Stimulated activated CD8-positive, alpha-beta memory T cell treated with anti-CD3 and anti-CD28 coated beads, Interleukin-12 subunit alpha, Interleukin-12 subunit beta, amount 100 ng/mL, for 24 hours (primary cell): ENCODE results near the gene RIPK4.
"Not testable (repeated sequence)": the region's sequence is repeated elsewhere in the genome, so short reads cannot be mapped to it uniquely, and the experiment has no call there.

Experiments used
- DNase-seq: peaks from one replicate; pipeline ENCODE4 v3.0.0-alpha.2; 2020; ENCODE audit errors: extremely low read depth

The RIPK4 gene

DNA sequence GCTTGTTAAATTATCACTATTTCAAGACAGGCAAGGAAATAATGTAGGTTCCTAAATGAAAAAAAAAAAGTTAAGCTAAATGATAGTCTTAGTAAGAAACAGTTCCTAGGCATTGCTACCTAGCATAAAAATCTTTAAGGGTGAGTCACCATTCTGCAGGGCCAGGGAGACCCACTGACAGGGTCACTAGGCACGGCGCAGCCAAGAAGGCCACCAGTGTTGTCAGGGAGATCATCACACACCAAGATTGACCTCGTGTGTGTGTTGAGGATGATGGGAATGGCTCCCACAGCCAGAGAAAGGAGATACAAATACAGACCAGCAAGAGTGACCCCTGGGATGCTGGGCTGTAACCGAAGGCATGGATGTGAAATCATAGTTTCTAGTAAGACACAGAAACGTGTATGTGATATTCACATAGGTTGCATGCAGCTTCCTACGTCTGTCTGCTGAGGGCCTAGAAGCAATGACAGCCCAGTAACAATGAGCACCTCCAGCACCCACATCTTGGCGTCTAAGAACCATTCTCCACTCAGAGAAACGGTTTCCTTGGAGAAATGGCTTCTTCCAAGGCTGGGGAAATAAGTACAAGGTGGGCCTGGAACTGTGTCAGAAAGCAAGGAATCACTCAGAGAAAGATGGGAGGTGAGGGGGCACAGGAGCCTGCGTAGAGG, 29.1 kb downstream of the RIPK4 start:
- no peak for DNase-seq

DNA sequence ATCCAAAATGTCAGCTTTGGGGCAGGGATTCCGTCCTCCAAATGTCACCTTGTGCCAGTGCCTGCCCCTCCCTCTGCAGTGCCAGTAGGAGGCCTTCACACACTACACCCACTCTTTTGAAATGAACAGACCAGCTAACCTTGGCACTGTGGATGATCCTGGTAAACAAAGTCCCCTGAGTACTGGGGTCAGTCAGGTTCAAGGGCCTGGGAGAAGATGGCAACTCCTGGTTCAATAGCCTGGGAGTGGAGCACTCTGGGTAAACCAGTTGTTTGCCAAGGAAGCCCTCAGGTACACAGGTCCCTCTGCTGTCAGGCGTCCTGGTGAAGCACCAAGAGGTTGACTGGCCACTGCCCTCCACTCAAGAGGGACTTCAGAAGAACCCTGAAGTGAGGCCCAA, 30.4 kb downstream of the RIPK4 start:
- DNase-seq, result no peak

DNA sequence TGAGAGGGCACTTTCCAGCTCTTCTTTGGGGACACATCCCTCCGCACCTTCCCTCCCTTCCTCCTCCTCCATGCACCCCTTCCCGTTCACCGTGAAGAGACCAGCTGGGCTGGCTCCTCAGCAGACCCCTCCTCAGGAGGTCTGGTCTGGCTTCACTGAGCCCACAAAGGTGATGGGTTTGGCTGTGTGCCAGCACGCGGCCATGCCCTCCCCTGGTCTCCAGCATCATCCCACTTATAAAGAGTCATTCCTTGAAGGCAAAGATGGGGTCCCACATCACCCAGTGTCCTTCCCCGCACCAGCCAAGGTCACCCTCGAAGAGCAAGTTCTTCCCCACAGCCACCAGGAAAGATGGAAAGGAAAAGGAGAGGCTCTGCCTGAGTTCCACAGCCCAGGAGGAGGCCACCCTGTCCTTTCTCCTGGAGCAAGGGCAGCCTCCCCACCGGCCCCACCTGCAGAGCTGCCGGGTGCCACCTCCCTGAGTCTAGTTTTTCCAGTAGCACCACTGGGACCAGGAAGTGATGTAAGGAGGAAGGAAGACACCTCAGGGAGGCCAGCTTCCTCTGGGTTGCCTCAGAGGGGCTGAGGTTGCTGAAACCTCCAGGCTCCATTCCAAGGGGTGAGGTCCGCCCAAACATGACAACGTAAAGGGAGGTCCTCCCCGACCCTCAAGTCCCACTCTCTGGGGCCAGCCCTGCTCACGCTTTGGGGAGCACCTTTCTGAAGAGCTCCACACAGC, 32.7 kb downstream of the RIPK4 start:
- DNase-seq, result no peak

DNA sequence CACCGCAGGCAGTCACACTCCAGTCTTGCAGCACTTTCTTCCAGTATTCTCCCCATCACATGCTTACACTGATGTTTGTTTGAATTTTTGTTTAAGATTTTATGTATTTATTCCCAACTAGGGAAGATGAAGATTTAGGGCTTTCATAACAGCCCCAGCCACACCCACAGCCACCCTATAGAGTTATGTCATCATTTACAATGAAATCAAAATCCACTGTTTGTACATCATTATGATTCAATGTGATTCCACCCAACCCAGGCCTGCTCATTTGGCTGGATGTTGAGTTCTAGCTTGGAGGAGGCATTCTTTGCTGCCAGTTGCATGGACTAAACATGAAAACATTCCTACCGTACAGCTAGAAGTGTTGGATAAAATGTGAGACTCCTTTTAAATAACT, 35.8 kb downstream of the RIPK4 start:
- no peak for DNase-seq

DNA sequence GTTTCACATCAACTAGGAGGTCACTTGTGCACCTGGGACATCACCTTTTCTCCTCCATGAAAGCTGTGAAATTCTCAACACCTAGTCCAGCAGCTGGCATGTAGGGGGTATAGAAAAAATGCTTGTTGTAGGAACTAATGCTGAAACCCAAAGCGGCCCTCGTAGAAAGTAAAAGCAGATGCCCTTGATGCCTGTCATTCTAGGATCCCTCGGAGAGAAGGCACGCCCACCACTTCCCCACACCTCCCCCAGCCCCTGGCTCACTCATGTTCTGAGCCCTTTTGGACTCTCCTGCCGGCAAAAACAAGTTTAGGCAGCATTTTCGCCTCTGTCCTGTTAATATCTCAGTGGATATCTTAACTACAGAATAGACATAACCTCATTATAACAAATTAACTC, 36.5 kb downstream of the RIPK4 start:
- no peak for DNase-seq

DNA sequence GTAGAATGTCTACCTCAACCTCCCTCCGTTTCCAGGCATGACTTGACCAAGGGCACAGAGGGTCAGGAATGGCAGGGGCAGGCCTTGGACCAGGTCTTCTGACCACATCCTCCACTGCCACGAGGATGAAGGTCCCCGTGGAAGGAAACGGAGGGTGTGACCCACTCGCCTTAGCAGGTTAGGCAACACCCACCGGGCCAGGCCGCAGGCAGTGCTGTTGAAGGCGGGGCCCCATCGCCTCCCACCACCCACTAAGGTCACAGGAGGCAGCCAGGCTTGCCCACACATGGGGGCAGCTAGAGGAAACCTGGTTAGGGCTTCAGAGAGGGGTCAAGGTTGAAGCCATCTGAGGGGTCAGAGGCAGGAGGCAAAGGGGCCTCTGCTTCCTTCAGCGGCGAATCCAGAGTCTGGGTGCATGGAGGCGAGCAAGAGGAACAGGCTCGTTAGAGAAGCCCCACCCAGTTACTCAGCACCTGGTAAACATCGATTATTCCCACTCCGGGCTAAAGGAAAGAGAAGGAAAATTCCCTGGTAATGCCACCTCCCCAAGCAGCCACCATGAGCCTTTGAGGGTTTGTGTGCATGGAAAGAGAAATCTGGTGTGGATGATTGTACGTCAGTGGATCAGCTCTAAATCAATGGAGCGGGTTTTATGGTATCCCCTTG, 37.0 kb downstream of the RIPK4 start:
- no peak for DNase-seq

DNA sequence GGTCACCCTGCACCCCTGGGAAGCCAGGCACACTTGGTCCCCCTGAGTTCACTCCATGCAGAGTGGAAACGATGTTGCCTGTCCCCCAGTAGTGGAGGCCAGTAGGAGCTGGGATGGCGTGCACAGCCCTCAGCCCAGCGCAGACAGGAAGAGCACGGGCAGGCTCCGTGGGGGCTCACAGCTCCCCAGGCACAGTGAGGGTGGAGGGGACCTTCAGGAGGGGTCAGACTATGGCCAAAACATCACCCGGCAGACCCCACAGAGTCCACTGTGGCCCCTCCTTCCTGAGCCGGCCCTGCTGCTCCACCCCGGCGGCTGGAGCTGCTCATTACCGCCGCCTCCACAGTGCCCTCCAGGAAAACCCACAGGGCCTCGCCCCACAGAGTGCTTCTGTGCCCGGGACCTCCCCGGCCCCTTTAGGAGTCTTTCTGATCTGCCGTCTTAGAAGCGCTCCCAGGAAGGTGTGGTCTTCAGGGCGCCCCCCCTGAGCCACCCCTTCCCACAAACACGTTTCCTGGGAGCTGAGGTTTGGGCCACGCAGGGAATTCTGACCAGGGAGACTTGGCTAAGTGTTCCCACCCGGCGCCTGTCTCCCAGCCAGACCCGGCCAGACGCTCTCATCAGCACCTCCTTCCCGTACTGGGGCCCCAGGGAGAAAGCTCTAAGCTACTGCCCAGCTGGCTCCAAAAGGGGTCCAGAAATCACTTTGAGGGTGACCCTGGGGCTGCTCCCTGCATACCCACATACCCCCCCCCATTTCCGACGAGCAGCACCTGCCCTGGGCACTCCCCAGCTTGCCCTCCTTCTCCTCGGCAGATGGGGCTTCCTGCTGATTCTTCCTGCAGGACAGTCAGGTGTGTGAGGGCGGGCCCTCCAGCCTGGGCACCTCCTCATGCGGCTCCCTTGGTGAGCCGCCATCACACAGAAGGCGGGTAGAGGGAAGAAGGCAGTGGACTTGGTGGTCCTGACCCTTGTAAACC, 38.8 kb downstream of the RIPK4 start:
- DNase-seq, result no peak

DNA sequence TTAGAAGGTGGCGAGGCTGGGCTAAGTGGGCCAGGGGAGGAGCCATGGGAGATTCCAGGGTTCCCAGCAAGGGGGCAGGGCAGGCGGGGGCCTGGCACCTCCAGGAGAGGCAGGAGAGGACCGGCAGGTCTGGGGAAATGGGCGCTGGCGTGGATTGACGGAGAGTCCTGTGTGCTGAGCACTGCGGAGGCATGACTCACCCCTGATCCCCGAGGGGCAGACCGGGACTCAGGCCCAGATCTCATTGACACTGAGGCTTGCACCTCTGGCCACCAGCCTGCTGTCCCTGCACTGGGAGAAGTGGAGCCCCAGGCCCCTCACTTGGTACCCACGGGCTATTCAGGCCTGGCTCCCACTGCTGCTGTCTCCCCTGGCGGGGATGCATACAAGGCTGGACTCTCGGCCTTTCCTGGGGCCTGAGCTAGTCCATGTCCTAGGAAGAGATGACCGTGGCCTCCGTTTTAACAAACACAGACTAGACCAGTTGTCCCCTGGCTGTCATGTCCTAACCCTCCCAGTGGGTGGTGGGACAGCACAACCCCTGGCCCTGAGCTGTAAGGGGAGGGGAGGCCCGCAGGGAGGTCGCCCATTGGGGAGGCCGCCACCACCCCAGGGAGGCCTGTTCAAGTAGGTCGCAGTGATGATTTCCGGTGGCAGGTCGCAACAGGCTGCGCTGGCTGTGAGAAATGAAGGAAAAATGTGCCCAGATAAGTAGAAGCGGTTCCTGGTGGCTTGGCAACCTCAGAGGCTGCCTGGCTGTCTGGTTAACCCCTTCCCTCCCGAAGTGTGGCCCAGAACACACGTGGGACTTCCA, 39.7 kb downstream of the RIPK4 start:
- DNase-seq, result no peak

DNA sequence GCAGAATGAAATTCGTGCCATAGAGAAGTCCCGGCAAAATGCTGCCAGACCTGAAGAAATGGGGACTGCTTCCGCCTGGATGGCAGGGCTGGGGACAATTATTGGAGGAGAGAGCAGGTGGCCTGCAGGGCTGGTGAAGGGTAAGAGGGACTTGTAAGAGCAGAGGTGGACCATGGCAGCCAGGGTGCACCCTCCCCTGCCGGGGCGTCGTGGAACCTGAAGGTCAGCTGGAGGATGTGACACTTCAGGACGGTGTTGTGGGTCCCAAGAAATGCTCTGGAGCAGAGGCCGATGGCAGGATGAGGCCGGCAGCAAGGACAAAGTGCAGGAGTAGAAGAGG, 40.3 kb downstream of the RIPK4 start:
- DNase-seq, result no peak

DNA sequence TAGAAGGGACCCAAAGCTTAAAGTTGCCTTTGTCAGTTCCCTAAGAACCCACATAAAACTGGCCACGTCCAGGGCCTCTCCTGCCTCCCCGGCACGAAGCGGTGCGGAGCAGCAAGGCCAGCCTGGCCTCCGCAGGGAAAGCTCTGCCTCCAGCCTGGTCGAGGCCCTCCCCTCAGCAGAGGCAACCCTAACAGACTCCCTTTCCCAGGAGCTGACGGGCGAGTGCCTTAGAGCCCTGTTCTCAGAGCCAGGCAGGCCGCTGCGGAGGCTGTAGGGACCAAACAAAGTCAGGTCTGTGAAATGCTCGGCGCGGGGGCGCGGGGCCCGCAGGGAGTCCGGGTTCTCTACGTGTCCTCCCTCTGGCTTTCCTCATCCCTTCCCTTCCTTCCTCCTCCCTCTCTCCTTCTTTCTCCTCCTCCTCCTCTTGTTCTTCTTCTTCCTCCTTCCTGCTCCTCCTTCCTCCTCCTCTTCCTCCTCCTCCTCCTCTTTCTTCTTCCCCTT, 40.7 kb downstream of the RIPK4 start:
- DNase-seq, result no peak

DNA sequence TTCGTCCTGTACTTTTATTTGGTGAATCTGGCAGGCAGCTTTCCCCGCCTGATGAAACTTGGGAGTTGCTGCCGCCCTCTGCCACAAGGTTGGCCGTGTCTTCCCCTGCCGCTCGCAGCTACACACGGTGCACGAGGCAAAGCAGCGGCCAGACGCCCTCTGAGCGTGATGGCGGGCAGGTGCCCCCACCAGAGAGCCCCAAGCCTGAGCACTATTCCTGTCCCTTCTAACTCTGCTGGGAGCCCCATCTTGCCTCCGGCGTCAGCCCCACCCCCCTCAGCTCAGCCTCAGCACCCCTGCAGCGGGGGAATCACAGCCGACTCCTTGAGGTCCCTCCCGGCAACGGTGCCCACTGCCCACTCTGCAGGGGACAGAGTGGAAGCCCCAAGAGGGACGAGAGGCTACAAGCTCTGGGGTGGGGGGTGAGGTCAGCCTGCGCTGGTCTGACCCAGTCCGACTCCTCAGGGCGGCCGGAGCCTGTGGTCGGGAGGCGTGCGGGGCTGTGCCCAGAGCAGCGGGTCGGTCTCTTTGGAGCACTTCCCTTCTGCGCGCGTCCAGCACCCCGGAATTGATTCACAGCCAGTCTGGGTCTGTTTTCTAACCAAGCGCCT, 41.3 kb downstream of the RIPK4 start:
- no peak for DNase-seq

DNA sequence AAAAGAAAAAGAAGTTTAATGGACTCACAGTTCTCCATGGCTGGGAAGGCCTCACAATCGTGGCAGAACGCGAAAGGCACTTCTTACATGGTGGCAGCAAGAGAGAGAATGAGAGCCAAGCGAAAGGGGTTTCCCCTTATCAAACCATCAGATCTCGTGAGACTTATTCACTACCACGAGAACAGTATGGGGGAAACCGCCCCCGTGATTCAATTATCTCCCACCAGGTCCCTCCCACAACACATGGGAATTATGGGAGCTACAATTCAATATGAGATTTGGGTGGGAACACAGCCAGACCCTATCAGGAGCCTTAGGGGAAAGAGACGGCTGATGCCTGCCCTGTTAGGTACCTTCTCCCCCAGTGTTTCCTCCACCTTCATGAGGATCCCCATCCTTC, 43.0 kb downstream of the RIPK4 start:
- DNase-seq, result not testable (repeated sequence)

DNA sequence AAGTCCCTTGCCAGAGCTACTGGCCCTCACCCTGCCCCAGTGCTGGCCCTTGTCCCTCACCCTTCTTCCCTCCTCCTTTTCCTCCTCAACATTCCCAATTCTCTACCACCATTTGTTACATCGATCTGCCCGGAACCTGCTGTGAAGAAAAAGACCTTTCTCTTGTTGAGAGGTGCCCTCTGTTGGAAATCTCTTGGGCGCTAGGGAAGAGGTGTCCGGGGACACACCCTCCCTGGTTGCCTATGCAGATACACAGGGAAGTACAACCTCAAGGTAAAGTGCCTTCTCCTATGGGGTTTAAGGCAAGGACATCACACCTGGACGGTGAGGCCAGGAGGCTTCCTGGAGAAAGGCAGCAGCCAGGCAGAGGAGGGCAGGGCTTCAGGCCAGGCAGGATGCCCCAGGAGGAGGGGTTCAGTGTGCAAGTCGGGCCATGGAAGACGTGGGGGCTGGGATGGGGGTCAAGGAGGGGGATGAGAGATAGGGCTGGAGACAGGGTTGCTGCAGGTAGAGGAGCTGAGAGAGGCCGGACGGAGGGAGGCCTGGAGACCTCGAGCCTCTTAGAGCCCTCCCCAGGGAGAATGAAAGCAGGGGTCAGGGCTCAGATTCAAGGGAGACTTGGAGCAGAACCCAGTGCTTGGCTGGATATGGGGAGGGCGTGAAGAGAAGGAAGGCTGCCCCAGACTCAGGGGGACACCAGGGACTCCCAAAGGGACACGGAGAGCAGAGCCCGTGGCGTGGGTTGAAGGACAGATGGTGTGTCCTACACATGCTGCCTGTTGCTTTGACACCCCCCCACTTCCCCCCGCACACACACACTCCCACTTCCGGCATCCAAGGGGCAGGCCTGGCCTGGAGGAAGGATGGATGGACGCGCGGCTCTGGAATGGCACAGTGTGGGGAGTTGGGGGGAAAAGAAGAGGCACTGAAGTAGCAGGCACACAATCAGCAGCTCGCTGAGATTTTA, 44.5 kb downstream of the RIPK4 start:
- no peak for DNase-seq

DNA sequence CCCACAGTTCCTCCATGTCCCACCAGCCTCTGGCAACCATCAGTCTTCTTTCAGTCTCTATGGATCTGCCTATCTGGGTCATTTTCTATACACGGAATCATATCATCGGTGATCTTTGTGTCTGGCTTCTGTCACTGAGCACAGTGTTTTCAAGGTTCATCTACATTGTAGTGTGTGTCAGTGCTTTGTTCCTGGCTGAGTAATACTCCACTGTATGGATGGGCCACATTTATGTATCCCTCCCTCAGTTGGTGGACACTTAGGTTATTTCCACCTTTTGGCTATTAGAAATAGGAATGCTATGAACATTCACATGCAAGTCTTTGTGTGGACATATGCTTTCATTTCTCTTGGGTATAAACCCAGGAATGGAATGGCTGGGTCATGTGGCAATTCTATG, 46.6 kb downstream of the RIPK4 start:
- DNase-seq, result no peak

DNA sequence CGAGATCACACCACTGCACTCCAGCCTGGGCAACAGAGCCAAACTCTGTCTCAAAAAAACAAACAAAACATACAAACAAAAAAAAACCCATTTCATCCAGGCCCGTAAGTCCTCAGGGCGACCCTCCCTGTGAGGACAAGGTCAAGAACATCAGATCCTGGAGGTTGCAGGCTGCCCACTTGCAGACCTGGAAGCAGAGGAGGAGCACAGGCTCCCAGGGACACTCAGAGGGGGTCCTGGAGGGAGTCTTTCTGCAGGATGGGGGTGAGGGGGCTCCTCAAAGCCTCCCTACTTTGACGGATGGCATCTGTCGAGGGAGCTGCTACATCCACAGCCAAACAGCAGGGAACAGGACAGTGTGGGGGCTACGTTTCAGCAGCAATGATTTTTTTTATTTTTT, 47.2 kb downstream of the RIPK4 start:
- DNase-seq, result no peak

DNA sequence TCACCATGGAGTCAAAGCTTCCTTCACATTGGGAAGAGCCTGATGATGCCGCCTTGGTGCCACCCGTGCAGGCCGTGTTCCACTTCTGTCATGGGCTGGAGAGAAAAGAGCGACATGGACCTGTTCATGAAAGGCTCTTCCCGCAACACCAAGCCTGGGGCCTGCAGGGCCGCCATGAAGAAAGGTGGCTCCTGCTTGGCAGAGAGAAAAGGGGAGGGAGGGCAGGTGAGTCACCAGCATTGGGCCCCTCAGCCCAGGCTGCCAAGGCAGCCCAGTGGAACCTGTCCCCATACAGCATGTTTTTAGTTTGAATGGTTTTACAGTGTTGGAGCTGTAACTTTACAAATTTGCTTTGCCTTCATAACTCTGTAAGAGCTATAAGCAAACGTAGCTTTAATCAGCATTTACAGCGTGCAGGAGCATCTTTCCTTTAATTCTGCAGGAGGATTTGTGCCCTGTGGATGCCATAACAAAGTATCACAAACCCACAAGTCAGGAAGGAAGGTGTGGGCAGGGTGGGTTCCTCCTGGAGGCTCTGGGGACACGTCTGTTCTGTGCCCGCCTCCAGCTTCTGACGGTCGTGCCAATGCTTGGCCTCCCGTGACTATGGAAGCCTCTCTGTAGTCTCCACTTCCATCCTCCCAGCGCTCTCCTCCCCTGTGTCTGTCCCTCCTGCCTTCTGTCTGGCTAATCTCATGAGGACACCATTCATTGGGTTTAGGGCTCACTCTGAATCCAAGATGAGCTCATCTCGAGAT, 49.1 kb downstream of the RIPK4 start:
- DNase-seq, result no peak

DNA sequence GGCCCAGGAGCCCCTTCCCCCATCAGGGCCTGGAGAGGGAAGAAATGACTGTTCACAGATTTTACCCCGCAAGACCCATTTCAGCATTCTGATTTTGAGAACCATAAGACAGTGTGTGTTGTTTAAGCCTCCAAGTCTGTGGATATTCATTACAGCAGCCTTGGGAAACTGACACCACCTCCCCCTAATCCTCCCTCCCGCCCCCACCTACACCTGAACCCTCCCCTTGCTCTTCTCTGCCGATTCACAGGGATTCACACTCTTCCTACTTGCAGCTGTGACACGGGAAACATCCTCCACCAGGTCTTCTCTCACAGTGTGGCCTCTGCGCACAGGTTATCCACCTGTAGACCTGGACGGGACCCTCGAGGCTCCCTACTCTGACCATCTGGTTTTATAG, 50.1 kb downstream of the RIPK4 start:
- no peak for DNase-seq

DNA sequence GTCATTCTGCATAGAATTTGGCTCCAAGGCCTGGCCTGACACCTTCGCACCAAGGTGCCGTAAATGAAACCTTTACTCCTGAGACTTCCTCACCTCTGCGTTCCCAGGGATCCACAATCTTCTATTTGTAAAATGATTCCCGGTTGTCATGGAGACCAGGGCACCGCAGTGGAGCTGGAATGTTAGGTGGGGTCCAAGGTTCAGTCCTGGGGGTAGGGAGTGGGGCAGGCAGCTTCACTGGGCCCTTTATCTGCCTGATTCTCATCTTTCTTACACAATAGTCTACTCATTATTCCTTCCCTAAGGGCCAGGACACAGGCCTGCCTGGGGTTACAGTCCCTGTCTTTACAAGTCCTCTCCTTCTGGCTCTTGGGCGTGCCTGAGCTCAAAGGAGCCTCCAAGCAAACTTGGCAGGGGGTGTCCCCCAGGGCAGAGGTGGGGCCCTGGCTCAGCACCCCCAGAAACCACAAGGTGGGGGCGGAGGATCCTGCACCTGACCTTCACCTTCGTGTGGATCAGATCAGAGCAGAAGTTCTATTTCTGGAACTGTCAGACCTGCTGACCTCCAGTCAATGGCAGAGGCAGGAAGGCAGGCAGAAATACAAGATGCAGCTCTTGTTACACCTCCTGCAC, 51.1 kb downstream of the RIPK4 start:
- DNase-seq, result no peak
